ENCODE data around the gene RABEP1.
"Not testable (repeated sequence)": the region's sequence is repeated elsewhere in the genome, so short reads cannot be mapped to it uniquely, and the experiment has no call there.

Gene RABEP1

GRCh38 chr17:5424909-5425308, 142.8 kb downstream of the RABEP1 start:
- no peak for DNase-seq

- no peak for DNase-seq
Observed at GRCh38 chr17:5425826-5426225, 143.7 kb downstream of the RABEP1 start.

GRCh38 chr17:5429191-5429887, 147.3 kb downstream of the RABEP1 start:
- DNase-seq: no peak

- no peak for DNase-seq
Observed at GRCh38 chr17:5430413-5430999, 148.4 kb downstream of the RABEP1 start.

GRCh38 chr17:5431234-5431633, 149.2 kb downstream of the RABEP1 start:
- not testable (repeated sequence) for DNase-seq

GRCh38 chr17:5431949-5432556, 150.0 kb downstream of the RABEP1 start:
- no peak for DNase-seq

GRCh38 chr17:5434984-5435383, 152.9 kb downstream of the RABEP1 start:
- no peak for DNase-seq

All from stimulated activated CD4-positive, alpha-beta T cell treated with anti-CD3 and anti-CD28 coated beads, Interleukin-1b, Interleukin-23, amount 100 ng/mL, for 48 hours (primary cell).